Inferior parietal cortex (tissue), 1 donor: Measurements from ENCODE around the gene PHLPP1.
A peak's percentile ranks its signal among the peaks of the same experiment; 100 is the strongest.
"Not testable (repeated sequence)": the region's sequence is repeated elsewhere in the genome, so short reads cannot be mapped to it uniquely, and the experiment has no call there.

Experiments used
- DNase-seq: peaks from one replicate; pipeline ENCODE4 v3.0.0-alpha.2; 2016; ENCODE audit errors: extremely low spot score

The PHLPP1 gene

DNA sequence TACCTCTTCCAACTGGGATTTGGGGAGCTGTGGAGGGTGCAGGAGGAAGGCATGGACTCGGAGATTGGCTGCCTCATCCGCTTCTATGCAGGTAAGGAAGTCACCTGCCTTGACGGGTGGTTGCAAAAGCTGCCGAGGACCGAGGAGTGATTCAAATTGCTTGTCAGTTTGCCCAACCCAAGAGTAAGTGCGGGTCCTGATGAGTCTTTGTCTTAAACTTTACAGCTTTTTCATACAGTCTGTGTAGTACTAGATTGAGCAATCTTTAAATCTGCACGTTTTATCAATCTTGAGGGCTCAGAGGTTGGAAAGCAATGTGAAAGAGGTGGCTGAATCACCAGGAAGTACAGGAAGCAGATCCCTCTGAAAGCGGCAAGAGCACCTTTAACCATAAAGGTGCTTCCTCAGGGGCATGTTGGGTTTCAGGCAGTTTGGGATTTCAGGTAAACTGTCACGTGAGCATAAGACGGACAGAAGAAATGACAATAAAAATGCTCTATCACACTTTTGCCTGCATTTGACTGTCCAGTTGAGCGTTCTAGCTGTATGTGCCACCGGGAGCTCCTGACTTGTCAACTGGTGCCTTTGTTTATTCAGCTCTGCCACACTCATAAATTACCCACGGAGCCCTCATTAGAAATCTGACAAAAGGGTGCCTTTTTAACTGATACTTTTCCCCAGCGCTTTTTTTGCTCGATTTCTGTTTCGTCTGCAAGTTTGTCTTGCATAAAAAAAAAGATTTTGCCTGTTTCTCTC, 2.0 kb downstream of the PHLPP1 start:
- peak; percentile 67 for DNase-seq

- DNase-seq, result no peak
Measured at GRCh38 chr18:62717925-62718800, 2.8 kb downstream of the PHLPP1 start.

DNA sequence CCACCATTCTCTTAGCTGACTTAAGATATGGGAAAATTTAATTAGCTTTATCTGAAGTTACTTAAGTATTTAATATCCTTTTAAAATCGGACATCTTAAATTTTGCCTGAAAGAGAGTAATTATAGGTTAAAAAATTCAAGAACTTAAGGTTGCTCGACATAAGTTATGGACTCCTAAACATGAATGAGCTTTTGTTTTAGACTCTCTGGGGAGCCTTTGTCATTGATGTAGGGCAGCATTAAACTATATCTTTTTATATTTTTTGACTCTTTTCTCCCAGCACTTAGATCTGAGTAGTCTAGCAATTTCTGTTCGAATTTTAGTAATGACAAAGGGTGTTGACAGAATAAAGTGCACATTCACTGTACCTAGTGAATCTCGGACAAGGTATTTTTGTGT, 4.7 kb downstream of the PHLPP1 start:
- no peak for DNase-seq

GRCh38 chr18:62720766-62721613, 5.6 kb downstream of the PHLPP1 start:
- DNase-seq, result no peak

GRCh38 chr18:62721839-62722795, 6.8 kb downstream of the PHLPP1 start:
- DNase-seq, result no peak

DNA sequence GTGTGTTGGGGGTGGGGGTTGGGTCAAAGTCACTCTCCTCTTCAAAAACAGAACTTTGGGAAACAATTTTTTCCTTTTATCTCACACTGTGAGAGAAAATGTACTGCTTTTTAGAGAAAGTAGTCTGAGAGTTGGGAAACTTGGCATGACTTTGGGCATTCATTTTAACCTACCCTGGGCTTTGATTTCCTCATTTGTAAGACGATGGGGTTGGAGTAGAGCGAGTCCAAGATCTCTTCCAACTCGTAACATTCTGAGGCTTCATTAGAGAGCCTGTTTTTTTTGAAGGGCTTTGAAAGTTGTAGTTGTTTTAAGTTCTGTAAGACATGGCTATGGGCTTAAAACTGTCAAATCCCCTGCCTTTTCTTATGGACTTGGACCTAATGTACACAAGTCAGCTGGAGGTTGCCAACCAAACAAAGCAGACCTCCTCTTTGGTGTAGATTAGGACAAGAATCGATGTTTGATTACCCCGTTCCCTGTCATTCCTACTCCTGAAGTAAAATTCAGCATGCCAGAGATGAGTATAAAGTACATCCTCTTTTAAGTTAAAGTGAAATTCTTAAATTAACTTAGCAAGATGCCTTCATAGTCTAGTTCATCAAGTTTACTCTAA, 8.4 kb downstream of the PHLPP1 start:
- no peak for DNase-seq

DNA sequence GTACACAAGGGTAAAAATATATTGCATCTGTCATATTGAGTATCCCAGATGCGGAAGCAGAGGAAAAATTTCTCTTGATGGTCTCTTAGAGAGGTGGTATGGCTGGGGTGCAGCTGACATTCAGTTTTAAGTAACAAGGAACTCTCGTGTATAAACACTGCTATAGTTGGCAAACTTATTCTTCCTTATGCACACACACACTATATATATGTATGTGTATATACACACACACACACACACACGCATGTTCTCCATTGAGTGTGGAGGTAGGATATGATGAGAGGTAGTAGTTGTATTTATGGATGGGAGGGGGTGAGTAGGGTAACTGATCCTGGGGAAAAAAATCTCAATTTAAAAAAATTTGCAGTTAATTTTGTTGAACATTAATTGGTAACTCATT, 10.6 kb downstream of the PHLPP1 start:
- DNase-seq, result no peak

GRCh38 chr18:62728254-62728653, 12.9 kb downstream of the PHLPP1 start:
- DNase-seq, result no peak

- DNase-seq, result no peak
Measured at GRCh38 chr18:62729487-62730386, 14.4 kb downstream of the PHLPP1 start.

DNA sequence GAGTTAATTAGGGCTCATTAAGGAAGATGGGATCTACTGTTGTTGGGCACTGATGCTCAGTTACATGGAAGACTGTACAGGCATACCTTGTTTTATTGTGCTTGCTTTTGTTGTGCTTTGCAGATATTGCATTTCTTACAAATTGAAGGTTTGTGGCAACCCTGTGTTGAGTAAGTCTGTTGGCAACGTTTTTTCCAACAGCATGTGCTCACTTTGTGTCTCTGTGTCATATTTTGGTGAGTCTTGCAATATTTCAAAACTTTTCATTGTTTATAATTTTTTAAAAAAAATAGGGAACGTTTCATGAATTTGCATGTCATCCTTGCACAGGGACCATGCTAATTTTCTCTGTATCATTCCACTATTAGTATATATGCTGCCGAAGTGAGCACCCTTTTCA, 15.6 kb downstream of the PHLPP1 start:
- no peak for DNase-seq

- no peak for DNase-seq
Measured at GRCh38 chr18:62732617-62733016, 17.3 kb downstream of the PHLPP1 start.

DNA sequence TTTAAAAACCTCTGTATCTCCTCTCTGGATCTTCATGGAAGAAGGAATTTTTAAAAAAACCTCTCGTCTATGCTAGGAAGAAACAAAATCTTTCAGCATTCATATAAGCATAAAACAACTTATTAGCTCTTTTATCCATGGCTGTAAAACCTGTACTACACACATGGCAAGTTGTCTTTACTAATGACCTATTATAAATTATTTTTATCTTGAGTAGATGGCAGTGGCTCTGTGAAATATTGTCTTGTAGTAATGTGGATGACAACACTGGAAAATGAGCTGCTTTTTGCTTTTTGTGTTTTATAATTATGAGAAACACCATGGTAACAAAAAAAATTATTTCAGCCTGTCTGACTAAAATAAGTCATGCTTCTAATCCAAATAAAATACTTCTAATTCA, 18.9 kb downstream of the PHLPP1 start:
- no peak for DNase-seq

DNA sequence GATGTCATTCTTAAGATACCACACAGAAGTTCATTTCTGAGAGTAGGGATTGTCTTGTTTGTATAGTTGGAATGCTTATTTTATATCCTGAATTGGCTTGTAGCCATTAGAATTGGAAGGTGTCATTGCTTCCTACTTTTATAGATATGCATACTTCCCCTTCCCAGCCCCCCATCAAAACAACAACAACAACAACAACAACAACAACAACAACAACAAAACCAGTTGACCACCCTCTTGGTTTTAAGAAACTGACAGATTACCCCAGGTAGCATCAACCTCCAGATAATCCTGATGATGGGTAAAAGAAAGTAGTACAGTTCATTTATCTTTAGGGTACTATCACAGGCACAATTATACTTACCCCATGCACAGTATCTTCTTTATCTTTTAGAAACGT, 20.0 kb downstream of the PHLPP1 start:
- DNase-seq, result no peak

DNA sequence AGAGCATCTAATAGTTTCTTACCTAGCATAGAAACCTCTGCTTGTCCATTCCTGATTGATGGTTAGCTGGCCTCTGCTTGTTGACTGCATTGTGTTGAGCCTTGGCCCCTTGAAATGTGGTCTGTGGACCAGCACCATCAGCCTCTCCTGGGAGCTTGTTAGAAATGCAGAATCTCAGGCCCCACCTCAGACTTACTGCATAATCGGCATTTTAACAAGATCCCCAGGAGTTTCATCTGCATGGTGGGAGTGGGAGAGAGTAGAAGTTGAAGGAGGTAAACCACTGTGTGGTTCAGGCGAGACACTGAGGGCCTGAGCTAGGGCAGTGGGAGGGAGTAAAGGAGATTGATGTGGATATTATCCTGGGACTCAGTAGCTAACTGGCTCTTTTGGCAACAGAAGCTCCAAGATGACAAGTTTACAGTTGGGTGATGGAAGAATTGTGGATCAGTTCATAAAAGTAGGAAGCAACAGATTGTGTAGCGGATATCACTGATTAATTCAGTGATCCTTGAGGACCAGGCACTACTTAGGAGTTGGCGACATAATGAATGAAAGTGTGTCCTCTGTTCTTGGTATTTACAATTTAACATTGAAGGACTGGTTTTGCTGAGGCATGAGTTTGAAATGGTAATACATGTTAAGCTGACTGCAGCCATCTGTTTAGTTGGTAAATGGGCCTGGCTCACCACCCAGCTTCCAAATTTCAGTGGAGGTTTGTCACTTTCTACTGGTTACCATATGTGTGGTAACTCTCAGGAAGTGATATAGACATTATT, 20.9 kb downstream of the PHLPP1 start:
- no peak for DNase-seq

DNA sequence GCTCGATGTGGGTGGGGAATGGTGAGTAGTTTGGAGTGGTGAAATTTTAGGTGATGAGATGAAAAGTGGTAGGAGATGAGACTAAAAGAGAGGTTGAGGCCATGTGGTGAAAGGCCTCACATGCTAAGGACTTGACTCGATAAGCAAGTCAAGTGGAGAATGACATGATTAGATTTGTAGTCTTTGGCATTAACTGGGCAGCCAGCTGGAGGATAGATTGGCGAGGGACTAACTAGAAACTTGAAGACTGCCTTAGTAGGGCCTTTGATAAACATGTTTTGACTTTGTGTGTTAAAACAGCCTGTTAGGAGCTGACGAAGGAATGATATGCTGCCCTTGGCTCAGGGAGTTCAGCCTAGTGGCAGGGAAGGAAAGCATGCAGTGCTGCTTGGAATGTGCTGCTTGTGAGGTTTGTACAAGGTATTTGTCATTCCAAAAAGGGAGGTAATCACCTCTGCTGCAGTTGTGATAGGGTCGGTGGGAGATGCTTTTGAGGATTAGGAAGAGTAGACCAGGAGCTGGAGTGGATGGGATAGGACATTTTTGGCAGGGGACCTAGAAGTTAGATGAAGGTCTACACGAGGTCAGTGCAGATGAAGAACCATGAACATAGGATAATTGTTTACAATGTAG, 22.0 kb downstream of the PHLPP1 start:
- DNase-seq, result no peak

DNA sequence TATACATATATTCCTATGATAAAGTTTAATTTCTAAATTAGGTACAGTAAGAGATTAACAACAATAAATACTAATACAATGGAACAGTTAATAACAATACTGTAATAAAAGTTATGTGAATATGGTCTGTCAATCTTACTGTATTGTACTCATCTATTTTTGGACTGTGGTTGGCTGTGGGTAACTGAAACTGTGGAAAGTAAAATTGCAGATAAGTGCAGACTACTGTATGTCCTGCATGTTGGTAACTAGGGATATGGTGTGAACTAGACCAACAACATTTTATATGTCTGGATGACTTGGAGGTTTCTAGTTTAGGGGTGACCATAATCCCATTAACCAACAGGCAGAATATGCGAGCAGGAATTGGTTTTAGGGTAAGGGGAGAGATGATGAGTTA, 23.3 kb downstream of the PHLPP1 start:
- no peak for DNase-seq

DNA sequence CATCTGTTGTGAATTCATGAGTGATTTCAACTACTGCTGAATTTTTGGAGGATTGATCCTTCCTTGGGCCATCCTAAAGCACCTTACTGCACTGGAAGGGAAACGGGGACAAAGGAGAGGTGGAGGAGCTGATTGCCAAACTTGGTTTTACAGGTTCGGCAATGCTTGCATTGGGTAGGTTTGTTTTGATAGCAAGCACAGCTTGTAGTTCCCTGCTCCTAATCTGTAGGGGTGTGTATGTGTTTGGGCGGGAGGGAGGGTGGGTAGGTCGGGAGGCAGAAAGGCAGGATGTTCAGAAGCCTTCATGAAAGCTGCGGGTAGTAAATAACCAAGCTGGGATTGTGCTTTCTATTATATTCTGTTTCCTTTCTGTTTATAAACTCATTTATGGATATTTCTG, 24.6 kb downstream of the PHLPP1 start:
- no peak for DNase-seq

DNA sequence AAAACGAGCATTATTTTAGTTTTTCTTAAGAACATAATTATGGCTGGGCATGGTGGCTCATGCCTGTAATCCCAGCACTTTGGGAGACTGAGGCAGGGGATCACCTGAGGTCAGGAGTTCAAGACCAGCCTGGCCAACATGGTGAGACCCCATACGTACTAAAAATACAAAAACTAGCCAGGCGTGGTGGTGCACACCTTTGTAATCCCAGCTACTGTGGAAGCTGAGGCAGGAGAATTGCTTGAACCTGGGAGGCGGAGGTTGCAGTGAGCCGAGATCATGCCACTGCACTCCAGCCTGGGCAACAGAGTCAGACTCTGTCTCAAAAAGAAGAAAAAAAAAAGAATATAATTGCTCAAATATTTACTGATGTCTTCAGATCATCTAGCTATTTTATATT, 25.3 kb downstream of the PHLPP1 start:
- DNase-seq, result not testable (repeated sequence)
